Suppressor macrophage (primary cell): ENCODE data around the gene TM4SF1.
A peak's percentile ranks its signal among the peaks of the same experiment; 100 is the strongest.
"Not testable (repeated sequence)": the region's sequence is repeated elsewhere in the genome, so short reads cannot be mapped to it uniquely, and the experiment has no call there.

Source experiments
- DNase-seq, 4 experiments: peaks; one replicate each; pipeline ENCODE4 v3.0.0-alpha.2; 2020 to 2022

TM4SF1 gene

DNA sequence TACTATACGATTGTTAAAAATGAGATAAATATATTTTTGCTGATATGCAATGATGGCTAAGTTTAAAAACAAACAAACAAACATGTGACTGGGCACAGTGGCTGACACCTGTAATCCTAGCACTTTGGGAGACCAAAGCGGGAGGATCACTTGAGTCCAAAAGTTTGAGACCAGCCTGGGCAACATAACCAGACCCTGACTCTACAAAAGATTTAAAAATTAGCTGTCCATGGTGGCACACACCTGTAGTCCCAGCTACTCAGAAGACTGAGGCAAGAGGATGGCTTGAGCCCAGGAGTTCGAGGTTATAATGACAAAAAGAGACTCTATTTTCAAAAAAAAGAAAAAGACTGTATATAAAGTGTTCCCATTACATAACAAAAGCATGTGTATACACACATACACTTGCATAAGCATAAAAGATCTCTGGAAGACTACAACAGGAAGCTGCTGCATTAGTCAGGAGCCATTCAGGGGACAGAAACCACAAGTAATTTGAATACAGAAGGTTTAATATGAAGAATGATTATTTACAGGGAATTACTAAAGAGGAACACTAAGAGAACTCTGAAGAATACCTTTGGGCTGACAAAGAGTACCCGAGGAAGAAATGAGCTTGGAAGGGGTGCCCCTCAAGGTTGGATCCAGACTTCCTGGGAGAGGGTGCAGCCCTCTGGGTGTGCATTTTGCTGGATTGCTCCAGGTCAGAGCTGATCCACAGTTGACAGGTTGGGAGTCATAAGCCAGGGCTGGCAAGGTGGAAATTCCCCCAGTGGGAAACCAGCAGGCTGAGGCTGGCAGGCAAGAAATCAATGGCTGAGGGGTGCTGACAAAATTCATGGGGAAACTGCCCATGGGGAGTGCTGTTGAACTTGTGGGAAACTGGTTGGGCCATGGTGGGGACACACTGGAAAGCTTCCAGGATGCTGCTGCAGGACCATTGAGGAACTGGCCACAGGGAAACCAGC, 34.8 kb downstream of the TM4SF1 start:
- DNase-seq = peak; percentile 55 to 90 (median 74)

DNA sequence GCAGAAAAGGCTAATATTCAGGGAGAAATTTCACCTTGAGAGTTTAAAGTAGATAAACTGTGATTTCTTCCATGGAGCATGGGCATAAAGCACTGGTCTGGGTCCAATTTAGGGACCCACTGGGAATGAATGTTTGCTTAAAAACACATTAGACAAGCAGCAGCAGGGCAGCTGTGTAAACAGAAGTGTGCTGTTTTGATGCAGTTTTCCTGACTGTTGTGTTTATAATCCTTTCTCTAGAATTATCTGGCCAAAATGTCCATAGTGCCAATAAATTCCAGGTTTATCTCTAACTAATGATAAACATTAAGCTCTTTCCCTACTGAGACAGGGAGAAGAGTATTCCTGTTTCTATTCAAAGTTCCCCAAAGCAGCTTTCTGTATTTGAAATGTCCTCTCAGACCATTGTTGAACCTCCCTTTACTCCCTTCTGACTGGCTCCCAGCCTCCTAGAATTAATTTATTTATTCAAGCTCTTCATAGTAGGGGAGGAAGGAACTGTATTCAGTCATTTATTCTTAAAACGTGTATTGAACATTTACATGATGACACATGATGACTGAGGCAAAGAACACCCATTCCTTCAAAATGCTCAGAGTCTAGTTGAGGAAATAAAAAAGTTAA, 37.0 kb downstream of the TM4SF1 start:
- no peak for DNase-seq

DNA sequence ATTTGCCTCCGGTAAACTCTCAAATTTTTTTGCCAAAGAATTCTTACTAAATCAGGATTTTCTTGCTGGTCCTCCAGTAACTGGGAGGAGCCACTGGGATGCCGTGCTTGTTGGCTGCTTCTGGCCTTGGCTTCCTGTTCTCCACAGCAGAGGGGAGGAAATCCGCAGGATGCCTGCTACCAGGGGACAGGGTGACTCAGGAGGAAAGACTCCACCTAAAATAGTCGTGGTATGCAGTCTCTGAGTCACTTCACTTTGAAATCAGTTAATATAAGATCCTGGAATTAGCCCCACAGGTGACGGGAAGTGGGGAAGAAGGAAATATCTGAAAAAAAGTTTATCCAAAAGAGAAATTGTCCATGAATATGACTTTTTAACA, 37.5 kb downstream of the TM4SF1 start:
- peak; percentile 61 to 80 (median 76) for DNase-seq

DNA sequence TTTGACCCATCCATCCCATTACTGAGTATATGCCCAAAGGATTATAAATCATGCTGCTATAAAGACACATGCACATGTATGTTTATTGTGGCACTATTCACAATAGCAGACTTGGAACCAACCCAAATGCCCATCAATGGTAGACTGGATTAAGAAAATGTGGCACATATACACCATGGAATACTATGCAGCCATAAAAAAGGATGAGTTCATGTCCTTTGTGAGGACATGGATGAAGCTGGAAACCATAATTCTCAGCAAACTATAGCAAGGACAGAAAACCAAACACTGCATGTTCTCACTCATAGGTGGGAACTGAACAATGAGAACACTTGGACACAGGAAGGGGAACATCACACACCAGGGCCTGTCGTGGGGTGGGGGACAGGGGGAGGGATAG, 40.0 kb downstream of the TM4SF1 start:
- not testable (repeated sequence) for DNase-seq

DNA sequence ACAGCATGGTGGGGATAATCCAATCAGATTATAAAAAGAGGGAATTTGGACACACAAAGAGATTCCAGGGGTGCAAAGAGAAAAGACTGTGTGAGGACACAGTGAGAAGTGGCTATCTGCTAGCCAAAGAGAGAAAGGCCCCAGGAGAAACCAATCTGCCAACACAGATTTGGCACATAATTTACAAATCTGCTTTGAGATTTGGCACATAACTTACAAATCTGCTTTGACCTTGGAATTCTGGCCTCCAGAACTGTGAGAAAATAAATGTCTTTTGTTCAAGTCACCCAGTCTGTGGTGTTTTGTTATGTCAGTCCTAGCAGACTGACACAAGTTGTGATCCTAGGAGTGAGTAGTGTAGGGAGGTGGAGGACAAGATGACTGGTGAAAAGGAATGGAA, 40.5 kb downstream of the TM4SF1 start:
- no peak for DNase-seq

DNA sequence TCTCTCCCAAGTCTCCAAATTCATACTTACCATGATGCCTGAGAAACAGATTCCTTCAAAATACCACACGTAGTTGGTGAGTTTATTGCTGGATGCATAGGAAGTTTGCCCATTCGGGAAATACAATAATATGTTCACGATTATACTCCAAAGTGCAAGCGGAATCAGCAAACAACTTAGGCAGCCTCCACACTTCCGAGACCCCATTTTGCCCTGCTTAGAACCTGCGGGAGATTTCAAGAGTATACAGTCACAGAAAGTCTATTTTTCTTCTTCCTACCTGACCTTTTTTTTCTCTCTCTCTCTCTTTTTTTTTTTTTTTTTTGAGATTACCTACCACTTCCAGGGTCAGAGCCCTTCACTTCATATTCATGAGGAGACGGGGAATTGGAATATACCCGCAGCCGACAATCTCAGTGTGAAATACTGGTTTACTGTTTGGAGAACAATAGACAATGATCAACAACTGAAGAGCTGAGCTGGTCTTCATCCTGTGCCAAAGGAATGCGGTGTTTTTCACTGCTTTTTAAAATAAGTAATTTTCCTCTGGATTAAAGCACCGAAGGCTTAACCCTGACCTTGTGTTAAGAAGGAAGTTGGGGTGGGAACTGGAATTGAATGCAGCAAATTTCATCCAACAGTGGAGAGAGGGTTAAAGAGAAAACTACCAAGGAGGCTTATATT, 44.1 kb downstream of the TM4SF1 start, which contains the start of gene TM4SF18:
TM4SF18 (minus strand) TSS at position 461 of the 684 bp plus-strand sequence; CDS start at position 207, 254 bp downstream.
- DNase-seq = no peak

DNA sequence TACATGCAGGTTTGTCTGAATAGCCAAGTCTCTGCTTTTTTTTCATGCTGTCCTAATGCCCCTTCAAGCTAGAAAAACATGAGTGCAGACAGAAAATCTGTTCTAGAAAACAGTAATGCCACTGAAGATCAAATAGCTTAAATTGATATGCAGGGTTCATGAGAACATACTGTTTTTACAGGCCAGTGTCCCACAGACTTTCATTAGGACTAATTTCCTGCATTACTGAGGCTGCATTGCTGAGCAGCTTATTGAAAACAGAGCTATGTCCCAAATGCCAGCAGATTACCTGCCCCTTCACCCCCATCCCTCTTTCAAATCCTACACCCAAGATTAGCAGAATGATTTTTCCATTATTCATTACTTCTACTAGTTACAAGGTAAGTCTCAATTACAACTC, 44.7 kb downstream of the TM4SF1 start:
- no peak for DNase-seq

DNA sequence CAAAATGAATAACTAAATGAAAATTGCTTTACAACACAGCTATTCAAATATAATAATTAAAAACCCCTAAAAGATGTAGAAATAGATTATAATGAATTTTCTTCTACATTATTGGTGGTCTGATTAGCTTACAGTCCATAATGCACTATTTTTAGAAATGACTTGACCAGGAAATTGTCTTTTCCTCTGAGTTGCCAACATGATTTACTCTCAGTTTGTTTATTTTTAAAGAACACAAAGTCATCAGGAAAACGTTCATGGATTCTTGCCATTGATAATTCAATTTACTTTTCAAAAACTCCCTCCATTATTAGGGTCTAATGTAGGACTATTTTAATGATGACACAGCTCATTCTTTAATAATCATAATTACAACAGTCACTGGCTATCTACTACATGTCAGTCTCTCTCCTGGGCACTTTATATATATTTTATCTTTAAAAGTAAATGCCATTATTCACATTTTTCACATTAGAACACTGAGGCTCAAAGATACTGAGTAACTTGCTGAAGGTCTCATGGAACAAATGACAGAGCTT, 45.2 kb downstream of the TM4SF1 start:
- DNase-seq = no peak

DNA sequence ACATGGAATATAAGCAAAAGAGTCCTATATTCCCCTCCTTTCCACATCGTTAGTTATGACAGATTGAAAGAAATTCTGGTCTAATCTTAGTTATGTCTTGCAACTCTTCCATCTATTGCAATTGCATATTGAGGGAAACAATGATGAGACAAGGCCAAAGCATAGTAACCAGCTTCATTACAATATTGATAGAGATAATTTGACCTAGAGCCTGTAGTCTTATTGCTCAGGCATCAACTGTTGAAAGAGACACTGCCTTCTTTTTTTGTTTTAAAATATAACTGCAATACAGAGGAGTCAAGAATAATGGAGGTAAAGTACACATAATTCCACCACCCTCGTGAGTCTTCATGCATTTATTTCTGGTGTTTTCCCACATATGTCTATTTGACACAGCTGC, 46.1 kb downstream of the TM4SF1 start:
- no peak for DNase-seq

DNA sequence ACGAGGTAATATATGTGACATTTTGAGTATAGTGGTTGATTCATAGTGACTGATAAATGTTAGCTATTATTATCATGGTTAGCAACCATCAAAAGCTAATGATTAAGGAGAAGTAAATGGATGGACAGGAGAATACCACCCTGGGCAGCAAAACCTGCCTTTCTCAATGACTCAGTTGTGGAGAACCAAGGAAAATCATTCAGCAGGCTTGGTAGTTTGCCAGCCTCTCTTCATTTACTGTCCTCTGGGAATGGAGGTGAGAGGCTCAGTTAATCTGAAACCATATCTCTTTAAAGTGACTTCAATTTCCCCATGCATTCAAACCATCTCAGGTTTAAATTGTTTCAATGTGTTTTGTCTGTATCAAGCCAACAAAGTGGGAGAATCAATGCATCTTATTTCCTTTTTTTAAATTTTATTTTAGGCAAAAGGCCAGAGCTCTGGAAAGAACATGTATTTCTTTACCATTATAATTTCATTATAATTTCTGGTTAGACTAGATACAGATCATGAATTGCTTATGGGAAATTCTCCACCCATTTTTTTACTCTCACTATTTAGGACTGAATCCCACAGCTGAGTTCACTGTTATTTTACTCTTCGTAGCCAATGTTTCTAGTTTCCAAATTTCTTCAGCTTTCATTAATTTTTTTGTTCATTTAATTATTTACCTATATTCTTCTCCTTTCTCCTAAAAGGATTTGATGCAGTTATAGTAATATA, 46.7 kb downstream of the TM4SF1 start:
- no peak for DNase-seq

DNA sequence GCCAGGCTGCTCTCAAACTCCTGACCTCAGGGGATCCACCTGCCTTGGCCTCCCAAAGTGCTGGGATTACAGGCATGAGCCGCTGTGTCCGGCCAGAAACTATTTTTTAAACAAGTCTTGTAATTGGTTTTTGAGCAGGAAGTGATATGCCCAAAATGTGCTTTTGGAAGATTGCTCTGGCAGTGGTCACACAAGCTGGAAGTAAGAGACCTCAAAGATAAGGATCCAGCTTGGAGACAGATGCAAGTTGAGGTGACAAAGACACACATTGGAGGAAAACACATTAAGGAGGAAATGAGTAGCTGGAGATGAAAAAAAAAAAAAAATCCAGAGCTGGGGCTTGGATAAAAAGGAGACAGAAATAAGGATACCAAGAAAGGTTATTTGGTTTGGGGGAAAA, 50.3 kb downstream of the TM4SF1 start:
- DNase-seq = no peak

DNA sequence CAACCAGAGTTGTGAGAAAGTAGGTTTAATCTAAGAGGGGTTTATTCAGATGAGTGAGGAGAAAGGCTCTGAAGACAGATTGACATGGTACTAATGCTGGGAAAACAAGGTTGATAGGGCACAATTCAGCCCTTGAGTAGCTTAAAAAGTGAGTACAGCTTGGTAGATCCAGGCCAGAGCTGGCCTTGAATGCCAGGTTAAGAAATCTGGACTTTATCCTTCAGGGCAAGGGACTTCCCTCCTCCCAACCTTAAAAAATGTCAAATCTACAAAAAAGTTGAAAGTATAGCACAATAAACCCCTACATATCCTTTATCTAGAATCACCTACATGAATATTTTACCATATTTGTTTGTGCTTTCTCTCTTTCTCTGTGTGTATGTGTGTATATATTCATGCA, 51.9 kb downstream of the TM4SF1 start:
- DNase-seq = no peak

DNA sequence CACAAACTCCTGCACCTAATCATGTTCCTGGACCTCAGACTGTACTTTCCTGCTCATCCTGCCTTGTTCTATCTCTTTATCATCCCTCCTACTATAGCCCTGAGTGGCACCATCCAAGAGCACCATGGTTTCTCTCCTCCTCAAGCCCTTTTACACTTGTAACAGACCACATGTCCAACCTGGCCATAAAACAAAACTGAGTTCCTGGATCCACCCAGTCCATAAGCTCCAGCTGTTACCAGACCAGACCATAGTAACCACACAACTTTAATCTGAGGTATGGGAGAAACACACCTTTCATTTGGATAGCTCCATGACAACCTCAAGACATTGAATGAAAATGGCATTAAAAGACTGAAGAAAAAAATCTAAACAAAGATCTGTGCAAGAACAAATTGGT, 53.1 kb downstream of the TM4SF1 start:
- no peak for DNase-seq

DNA sequence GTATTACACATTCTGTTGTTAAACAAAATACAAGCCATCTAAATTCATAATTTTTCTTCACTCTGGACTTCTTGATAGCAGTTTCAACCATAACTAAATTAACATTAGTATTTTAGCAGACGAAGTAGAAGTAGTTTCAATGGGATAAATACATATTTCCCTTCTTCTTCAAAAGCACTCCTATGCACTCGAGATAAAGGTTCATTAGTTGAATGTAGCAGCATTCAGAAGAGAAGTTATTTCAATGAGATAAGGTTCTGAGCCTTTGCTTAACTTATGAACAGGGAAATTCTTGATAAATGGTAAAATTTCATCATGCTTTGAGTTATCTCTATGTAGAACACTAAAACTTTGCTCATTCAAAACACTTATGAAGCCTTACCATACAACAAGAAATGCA, 55.8 kb downstream of the TM4SF1 start:
- no peak for DNase-seq

DNA sequence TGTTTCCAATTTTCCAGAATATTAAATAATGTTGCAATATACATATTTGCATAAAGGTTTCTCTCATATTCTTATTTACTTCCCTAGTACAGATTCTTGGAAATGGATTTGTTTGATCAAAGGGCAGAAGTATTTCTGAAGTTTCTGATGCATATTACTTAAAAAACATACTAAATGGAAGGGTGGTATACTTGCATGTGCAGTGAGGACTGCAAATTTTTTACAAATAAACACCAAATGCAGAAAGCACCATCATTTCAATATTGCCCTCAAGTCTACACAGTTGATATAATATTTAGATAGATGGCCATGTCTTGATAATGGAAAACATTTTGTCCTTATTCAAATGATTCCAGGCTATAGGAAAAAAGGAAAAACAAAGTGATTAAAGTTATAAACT, 56.3 kb downstream of the TM4SF1 start:
- no peak for DNase-seq

DNA sequence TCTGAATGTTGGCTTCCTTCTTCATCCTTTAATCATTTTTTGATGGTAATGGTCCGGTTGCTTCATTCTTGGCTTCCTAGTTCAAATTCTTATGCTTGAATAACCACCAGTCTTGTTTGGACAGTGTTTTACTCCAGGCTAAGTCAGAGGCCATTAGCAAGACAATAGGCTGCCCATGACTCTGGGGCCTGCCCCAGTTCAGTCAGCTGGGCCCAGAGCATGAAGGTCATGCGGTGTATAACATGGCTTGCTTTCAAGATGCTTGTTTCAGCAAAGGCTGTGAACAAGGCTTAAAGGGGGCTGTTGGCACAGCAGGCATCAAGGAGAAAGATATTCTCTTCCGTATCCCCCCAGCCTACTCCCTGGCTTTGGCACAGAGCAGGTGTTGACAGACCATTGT, 57.7 kb downstream of the TM4SF1 start:
- DNase-seq = no peak
